Stimulated activated CD8-positive, alpha-beta memory T cell treated with anti-CD3 and anti-CD28 coated beads, Interleukin-15, amount 100 ng/mL, for 4 hours (primary cell): ENCODE measurements around the gene MS4A6E.

Experiments
- DNase-seq, 2 donors: peaks; one replicate each; pipeline ENCODE4 v3.0.0-alpha.2; 2020; ENCODE audit warnings: low read depth in 2 of 2

MS4A6E gene

GRCh38 chr11:60375316-60375715 is 48.3 kb downstream of the MS4A6E start:
- no peak for DNase-seq

DNA sequence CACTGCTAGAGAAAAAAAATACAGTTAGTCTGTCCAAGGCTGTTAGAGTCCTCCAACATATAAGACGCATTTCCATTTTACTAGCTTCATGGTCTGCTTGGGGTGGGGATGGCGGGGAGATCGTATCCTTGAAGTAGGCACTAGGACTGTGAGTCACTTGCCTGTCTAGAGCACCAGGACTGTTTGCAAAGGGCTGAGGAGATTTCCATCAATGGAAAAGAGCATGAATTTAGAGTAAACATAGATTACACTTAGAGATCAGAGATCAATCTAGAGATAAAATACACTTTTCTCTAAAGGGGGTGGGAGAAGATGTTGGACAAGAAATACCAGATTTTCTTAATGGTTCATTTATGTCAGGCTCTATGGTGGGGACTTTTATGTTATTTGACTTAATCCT is 49.5 kb downstream of the MS4A6E start:
- no peak for DNase-seq

DNA sequence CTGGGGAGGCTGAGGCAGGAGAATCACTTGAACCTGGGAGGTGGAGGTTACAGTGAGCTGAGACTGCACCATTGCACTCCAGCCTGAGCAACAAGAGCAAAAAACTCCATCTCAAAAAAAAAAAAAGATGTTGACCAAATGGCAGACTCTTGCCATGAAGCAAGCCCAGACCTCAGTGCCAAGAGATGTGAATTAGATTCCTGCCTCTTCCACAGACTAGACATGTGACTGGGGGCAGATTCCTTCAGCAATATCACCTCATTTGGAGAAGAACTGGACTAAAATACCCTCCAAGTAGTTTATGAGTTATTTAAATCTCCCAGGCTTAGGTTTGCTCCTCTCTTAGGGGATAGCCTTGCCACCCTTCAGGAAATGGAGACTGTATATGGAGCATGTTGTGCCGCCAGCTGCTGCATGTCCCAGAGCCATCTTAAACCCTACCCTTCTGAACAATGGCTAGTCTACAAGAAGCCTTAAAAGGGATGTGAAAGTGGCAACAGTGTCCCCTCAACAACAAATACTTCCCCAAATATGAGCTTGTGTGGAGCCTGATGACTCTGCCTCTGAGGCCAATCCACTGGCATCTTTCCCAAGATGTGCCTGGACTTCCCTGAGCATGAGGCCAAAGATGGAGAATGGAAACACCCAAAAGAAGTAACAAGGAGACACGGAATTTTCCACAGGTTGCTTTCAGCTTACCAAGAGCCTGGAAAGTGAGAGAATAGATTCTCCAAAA is 50.5 kb downstream of the MS4A6E start:
- DNase-seq, result no peak

- no peak for DNase-seq
These were observed 51.3 kb downstream of the MS4A6E start, which contains the start of gene MS4A7 for GRCh38 chr11:60378354-60378753. TSS of gene MS4A7 (plus strand) at chr11:60378532. CDS start at chr11:60383142, 4,610 bp downstream.

GRCh38 chr11:60389279-60389910 is 62.3 kb downstream of the MS4A6E start:
- DNase-seq, result no peak

DNA sequence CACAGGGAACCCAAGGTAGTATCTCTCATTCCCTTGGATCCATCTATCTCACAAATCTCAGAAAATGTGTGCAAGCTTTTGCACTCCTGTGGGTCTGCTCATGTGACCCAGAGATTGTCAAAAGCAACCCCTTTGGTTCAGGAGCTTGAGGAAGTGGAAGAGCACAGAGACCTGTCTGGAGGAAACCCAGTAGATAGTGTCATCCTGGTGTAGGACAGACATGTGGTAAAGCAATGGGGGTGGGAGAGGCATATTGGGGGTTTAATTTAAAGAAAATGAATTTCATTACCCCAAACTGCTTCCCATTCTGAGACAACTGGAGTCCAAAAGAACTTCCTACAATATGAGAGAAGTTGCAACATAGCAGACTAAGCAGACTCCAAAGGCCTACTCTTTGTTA is 63.4 kb downstream of the MS4A6E start:
- DNase-seq, result no peak
